T-helper 22 cell (primary cell): ENCODE data around the gene CEBPZOS.

ENCODE experiments used
- DNase-seq: peaks from one replicate; pipeline ENCODE4 v3.0.0-alpha.2; 2020; ENCODE audit warnings: low read depth

CEBPZOS gene

DNA sequence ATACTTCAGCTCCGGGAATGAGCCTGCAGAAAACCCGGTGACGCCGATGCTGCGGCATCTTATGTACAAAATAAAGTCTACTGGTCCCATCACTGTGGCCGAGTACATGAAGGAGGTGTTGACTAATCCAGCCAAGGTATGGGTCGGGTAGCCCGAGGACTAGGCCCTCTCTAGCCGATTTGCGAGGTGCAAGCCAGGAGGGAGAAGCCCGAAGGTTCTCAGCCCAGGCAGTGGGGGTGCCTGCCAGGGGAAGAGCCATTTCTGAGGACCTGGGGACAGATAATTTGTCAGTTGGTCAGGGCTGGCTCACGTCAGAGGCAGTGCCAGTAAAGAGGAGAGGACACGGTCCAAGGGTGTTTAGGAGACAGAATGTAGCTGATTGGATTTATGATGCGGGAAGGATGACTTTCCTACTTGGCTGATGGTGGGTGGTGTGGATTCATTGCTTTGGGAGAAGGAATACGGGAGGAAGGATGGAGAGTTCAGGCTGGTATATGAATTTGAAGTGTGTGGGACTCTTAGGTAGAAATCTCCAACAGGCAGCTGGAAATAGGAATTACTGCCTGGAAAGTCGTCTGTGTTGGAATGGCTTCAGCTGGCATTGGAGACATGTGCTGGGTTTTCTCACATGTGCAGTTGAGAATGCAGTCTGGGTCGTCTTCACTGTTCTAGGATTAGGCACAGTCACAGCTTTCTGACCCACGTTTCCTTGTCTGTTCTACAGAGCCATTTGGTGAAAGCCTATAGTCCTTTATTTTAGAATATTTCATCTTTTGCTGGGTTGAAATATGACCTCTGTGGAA is 36.0 kb downstream of the CEBPZOS start:
- DNase-seq, result no peak

DNA sequence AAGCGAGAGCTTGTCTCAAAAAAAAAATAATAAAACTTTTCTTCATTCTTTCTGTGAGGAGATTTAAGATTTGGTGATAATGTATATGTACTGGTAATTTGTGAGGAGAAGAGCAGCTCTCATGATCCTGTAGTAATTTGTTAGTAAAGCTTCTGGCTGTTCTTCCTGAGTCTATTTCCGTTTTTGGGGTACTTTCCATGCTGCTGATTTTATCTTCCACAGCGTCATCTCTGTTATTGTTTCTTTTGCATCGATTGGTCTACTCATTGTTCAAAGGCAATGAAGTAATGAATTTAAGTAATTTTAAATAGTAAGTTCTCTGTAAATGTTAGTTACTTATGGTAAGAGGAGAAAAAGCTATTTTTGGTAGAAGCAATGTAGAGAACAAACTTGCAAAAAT is 47.1 kb downstream of the CEBPZOS start:
- no peak for DNase-seq

GRCh38 chr2:37244017-37244416 is 47.7 kb downstream of the CEBPZOS start:
- no peak for DNase-seq

DNA sequence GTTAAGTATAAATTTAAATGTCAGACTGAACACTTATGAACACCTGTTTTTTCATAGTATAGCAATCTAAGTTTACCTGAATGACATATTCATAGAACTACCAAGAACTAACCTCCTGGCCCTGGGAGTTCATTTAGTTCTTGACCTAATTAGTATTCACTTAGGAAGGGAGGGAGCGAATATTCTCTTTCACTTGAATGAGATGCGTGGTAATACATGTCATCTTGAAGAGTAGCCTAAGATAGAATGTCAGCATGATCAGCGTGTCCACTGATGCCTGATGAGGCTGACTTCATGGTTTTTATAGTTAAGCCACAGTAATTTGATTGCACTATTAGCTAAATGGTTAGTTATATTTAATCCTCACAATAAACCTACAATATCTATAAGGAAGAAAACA is 48.5 kb downstream of the CEBPZOS start:
- no peak for DNase-seq

DNA sequence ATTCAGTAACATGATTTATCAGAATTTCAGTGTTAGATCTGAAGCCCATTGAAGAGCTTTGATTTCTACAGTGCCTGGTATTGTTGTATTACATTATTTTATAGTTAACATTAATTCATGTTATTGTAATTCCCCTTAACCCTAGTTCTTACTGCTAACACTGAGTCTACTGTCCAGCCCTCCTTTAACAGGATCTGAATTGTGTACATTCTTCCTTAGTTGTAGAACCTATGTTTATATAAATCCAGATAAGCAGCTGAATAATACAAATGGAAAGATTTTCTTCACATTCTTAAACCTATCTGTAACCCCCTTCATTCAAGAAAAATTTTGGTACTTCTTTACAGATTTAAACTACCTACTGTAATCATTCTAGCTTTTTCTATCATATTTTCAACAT is 49.9 kb downstream of the CEBPZOS start:
- no peak for DNase-seq

GRCh38 chr2:37250869-37251740 is 54.8 kb downstream of the CEBPZOS start:
- no peak for DNase-seq
